Neural cell (in vitro differentiated cells): ENCODE measurements around the gene ZNF578.

Experiments used
- EP300 ChIP-seq: fragments of 450-650 bp; conservative IDR thresholded peaks from 2 replicates; pipeline ENCODE4 v1.6.1; 2014; ENCODE audit warnings: antibody characterized with exemption, mild to moderate bottlenecking, moderate library complexity; ENCODE audit not compliant: poor library complexity, severe bottlenecking
- POLR2AphosphoS5 ChIP-seq: IDR thresholded peaks from 2 replicates; pipeline ENCODE4 v1.6.1; 2012

GRCh38 chr19:52518646-52519045, 65.3 kb downstream of the ZNF578 start:
- no peak for TF ChIP-seq EP300
- no peak for TF ChIP-seq POLR2AphosphoS5
